NCI-H2029 (cell line): Measurements from ENCODE around the gene SMIM20.
A peak's percentile ranks its signal among the peaks of the same experiment; 100 is the strongest.

Source experiments
- DNase-seq: peaks from one replicate; lab custom pipeline; 2025; lab: John Stamatoyannopoulos, UW

The SMIM20 gene

GRCh38 chr4:25955705-25956104 lies 41.7 kb downstream of the SMIM20 start:
- DNase-seq: no peak

- DNase-seq: no peak
Observed at GRCh38 chr4:25956260-25956659, 42.2 kb downstream of the SMIM20 start.

GRCh38 chr4:25958110-25958509 lies 44.1 kb downstream of the SMIM20 start:
- DNase-seq: no peak

GRCh38 chr4:25962393-25962792 lies 48.4 kb downstream of the SMIM20 start:
- no peak for DNase-seq

- no peak for DNase-seq
Observed at GRCh38 chr4:25965629-25966028, 51.6 kb downstream of the SMIM20 start.

GRCh38 chr4:25966171-25966570 lies 52.2 kb downstream of the SMIM20 start:
- DNase-seq: no peak

- no peak for DNase-seq
Observed at GRCh38 chr4:25969374-25970155, 55.5 kb downstream of the SMIM20 start.

GRCh38 chr4:25970226-25970675 lies 56.2 kb downstream of the SMIM20 start:
- no peak for DNase-seq

GRCh38 chr4:25970691-25971432 lies 56.8 kb downstream of the SMIM20 start:
- DNase-seq: peak; percentile 52

- DNase-seq: no peak
Observed at GRCh38 chr4:25972366-25972765, 58.3 kb downstream of the SMIM20 start.

- DNase-seq: no peak
Observed at GRCh38 chr4:25972984-25973745, 59.1 kb downstream of the SMIM20 start.

GRCh38 chr4:25976780-25977179 lies 62.8 kb downstream of the SMIM20 start:
- DNase-seq: no peak

- DNase-seq: no peak
Observed at GRCh38 chr4:25977397-25978170, 63.6 kb downstream of the SMIM20 start.

GRCh38 chr4:25978327-25978726 lies 64.3 kb downstream of the SMIM20 start:
- no peak for DNase-seq
